Fibroblast of lung (primary cell): ENCODE data around the gene TPT1. TPM values are rescaled to one million over a fixed set of nuclear protein-coding genes. Genes with fewer than 3 reads are reported as not detected.

Experiments
- DNase-seq, 2 donors: peaks; one replicate each; pipeline versions ENCODE4 v3.0.0 to v3.0.0-alpha.2; 2010; ENCODE audit warnings: low read depth in 2 of 2
- H2AFZ ChIP-seq: 2 replicates; pipeline ENCODE4 v1.5.1; 2012; ENCODE audit warnings: low read length, control low read depth, inconsistent platforms
- H3K27ac ChIP-seq: 2 replicates; pipeline ENCODE4 v1.5.1; 2011; ENCODE audit warnings: low read length, control low read depth; ENCODE audit not compliant: insufficient read depth
- H3K27me3 ChIP-seq: 2 replicates; pipeline ENCODE4 v1.5.1; 2011; ENCODE audit warnings: mild to moderate bottlenecking, low read length; ENCODE audit not compliant: control insufficient read depth, insufficient read depth
- H3K36me3 ChIP-seq: 2 replicates; pipeline ENCODE4 v1.5.1; 2011; ENCODE audit warnings: low read length; ENCODE audit not compliant: control insufficient read depth, insufficient read depth
- H3K4me1 ChIP-seq: 2 replicates; pipeline ENCODE4 v1.5.1; 2011; ENCODE audit warnings: low read length; ENCODE audit not compliant: control insufficient read depth, insufficient read depth; ENCODE audit errors: extremely low read depth
- H3K4me2 ChIP-seq: 2 replicates; pipeline ENCODE4 v1.5.1; 2011; ENCODE audit warnings: low read length, control low read depth; ENCODE audit not compliant: insufficient read depth; ENCODE audit errors: extremely low read depth
- H3K4me3 ChIP-seq, 4 experiments: fragments of 200-600 bp in 1 of 4; sonication (generic) in 1 of 4; replicated peaks in 1 of 4; 2 replicates each; pipeline ENCODE4 v1.5.1; 2011 to 2016; ENCODE audit warnings: low read length in 4 of 4, low read depth in 3 of 4, mild to moderate bottlenecking in 3 of 4, control low read depth in 2 of 4, inconsistent platforms in 1 of 4, mixed read lengths in 1 of 4; ENCODE audit not compliant: insufficient read depth in 1 of 4; ENCODE audit errors: control extremely low read depth in 1 of 4
- H3K79me2 ChIP-seq: 2 replicates; pipeline ENCODE4 v1.5.1; 2012; ENCODE audit warnings: mild to moderate bottlenecking, low read length, inconsistent platforms; ENCODE audit not compliant: control insufficient read depth, insufficient read depth
- H3K9ac ChIP-seq: 2 replicates; pipeline ENCODE4 v1.5.1; 2011; ENCODE audit warnings: mild to moderate bottlenecking, low read length, control low read depth; ENCODE audit not compliant: insufficient read depth
- H3K9me3 ChIP-seq: 2 replicates; pipeline ENCODE4 v1.5.1; 2012; ENCODE audit warnings: low read depth, low read length; ENCODE audit not compliant: control insufficient read depth, insufficient read depth
- H4K20me1 ChIP-seq: 2 replicates; pipeline ENCODE4 v1.5.1; 2011; ENCODE audit warnings: low read length; ENCODE audit not compliant: control insufficient read depth, insufficient read depth; ENCODE audit errors: extremely low read depth
- EZH2 ChIP-seq: IDR thresholded peaks from 2 replicates; pipeline ENCODE4 v1.5.1; 2012; ENCODE audit warnings: low read length, control low read depth, mild to moderate bottlenecking; ENCODE audit errors: missing control alignments
- polyA plus RNA-seq, 2 donors: library from polyadenylated mRNA; depleted of rRNA in 1 of 2; stranded (reverse) in 1 of 2; unstranded in 1 of 2; fragments of >200 nt; gene quantifications; 2 replicates each; pipeline ENCODE4 v1.2.1, GENCODE V29; 2011 to 2012; ENCODE audit warnings: missing spikeins in 1 of 2
- total RNA-seq: library from RNA; depleted of rRNA; stranded (reverse); fragments of >200 nt; gene quantifications from 2 replicates; pipeline ENCODE4 v1.2.1, GENCODE V29; 2014
- TF ChIP-seq, protein P1 (sequence below), 2 donors: IDR thresholded peaks in 1 of 2; conservative IDR thresholded peaks in 1 of 2; 1 replicate in 1 of 2; 2 replicates in 1 of 2; pipeline ENCODE4 v1.5.1; 2011 to 2012; ENCODE audit warnings: low read length in 2 of 2, control low read depth in 1 of 2, inconsistent platforms in 1 of 2, low read depth in 1 of 2, mild to moderate bottlenecking in 1 of 2

TPT1 gene
- total and polyA plus RNA-seq, 2 donors (not counting 1 experiment from before 2014, with no cell fraction given) = 2,237 to 5,502 TPM

- Histone ChIP-seq H3K9ac (no peak overlapping the region), H3K27me3 (no peaks in the 10 kb centered on the region), H3K36me3 (peaks cover 19% of the 10 kb centered on the region), H4K20me1 (peaks cover 1% of the 10 kb centered on the region), H3K4me1 (peaks cover 22% of the 10 kb centered on the region), H3K4me3 (no peak overlapping the region), H3K4me2 (no peak overlapping the region), H3K79me2 (peaks cover 23% of the 10 kb centered on the region), H3K9me3 (no peaks in the 10 kb centered on the region), H3K27ac (no peak overlapping the region), H2AFZ (no peak overlapping the region)
- no peak for DNase-seq
- TF ChIP-seq, protein P1, sequence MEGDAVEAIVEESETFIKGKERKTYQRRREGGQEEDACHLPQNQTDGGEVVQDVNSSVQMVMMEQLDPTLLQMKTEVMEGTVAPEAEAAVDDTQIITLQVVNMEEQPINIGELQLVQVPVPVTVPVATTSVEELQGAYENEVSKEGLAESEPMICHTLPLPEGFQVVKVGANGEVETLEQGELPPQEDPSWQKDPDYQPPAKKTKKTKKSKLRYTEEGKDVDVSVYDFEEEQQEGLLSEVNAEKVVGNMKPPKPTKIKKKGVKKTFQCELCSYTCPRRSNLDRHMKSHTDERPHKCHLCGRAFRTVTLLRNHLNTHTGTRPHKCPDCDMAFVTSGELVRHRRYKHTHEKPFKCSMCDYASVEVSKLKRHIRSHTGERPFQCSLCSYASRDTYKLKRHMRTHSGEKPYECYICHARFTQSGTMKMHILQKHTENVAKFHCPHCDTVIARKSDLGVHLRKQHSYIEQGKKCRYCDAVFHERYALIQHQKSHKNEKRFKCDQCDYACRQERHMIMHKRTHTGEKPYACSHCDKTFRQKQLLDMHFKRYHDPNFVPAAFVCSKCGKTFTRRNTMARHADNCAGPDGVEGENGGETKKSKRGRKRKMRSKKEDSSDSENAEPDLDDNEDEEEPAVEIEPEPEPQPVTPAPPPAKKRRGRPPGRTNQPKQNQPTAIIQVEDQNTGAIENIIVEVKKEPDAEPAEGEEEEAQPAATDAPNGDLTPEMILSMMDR (conservative IDR thresholded peaks at IDR 0.05 in 1 of 2, IDR thresholded peaks at IDR 0.05 in 1 of 2; ENCODE audit: low read depth in 1 of 2, low read length in 2 of 2) = no peak
- no peak for TF ChIP-seq EZH2
These were observed 7.6 kb downstream of the TPT1 start for GRCh38 chr13:45333251-45333976.

DNA sequence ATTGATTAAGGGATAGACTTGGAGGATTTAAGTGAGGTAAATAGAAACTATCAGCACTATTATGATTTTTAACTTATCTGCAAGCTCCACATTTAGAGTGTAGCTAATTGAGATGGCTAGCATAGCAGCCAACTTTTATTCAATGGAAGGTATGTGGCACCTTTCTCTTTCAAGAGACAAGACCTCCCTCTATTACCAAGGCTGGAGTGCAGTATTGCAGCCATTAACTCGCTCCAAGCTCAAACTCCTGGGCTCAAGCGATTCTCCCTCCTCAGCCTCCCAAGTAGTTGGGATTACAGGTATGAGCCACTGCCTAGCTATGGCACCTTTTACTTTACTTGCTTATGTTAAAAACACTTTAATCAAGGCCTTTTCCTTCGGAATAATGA lies 8.2 kb downstream of the TPT1 start:
- Histone ChIP-seq H3K27ac (no peak overlapping the region), H3K9me3 (no peaks in the 10 kb centered on the region), H3K4me1 (peaks cover 24% of the 10 kb centered on the region), H3K4me3 (no peak overlapping the region), H3K36me3 (peaks cover 15% of the 10 kb centered on the region), H2AFZ (no peak overlapping the region), H3K27me3 (no peaks in the 10 kb centered on the region), H3K9ac (no peak overlapping the region), H3K4me2 (no peak overlapping the region), H3K79me2 (peaks cover 17% of the 10 kb centered on the region), H4K20me1 (no peaks in the 10 kb centered on the region)
- no peak for DNase-seq
- TF ChIP-seq, protein P1 (conservative IDR thresholded peaks at IDR 0.05 in 1 of 2, IDR thresholded peaks at IDR 0.05 in 1 of 2; ENCODE audit: low read depth in 1 of 2, low read length in 2 of 2) = no peak
- no peak for TF ChIP-seq EZH2

- Histone ChIP-seq H3K79me2 (peaks cover 11% of the 10 kb centered on the region), H3K27ac (peak overlapping the region; percentile 44), H4K20me1 (no peaks in the 10 kb centered on the region), H3K27me3 (no peaks in the 10 kb centered on the region), H2AFZ (no peak overlapping the region), H3K4me3 (no peak overlapping the region), H3K4me2 (no peak overlapping the region), H3K4me1 (peaks cover 21% of the 10 kb centered on the region), H3K9me3 (no peaks in the 10 kb centered on the region), H3K9ac (no peak overlapping the region), H3K36me3 (peaks cover 10% of the 10 kb centered on the region)
- DNase-seq = peak; percentile 61 to 93
- TF ChIP-seq, protein P1 (conservative IDR thresholded peaks at IDR 0.05 in 1 of 2, IDR thresholded peaks at IDR 0.05 in 1 of 2; ENCODE audit: low read depth in 1 of 2, low read length in 2 of 2) = no peak
- TF ChIP-seq EZH2 = no peak
These were observed 8.8 kb downstream of the TPT1 start for GRCh38 chr13:45332036-45332830.
